Measurements from ENCODE around the gene ANKRD33. TPM values are rescaled to one million over a fixed set of nuclear protein-coding genes. Genes with fewer than 3 reads are reported as not detected.

The ANKRD33 gene
- total RNA-seq, 1 experiment from 2014 or later: 0.21 TPM

DNA sequence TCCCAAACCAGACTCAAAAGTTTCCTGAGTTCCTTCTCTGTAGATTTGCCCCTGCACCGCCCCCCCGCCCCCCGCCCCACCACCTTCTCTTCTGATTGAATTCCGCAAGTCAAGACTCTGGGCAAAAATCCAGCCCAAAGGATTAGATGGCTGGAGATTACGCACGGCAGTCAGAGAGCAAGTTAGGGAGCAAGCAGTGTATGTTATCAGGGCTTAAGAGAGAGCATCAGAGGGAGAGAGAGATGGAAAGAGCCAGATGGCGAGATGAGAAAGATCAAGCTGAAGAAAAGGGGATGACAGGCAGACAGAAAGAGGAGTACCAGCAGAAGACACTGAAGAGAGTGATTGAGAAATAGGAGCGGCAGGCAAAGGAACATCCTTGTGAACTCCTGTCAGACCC, 13.9 kb upstream of the ANKRD33 start:
- TF ChIP-seq POLR2AphosphoS5 (IDR thresholded peaks at IDR 0.05; ENCODE audit: low read depth, low read length) (no peak), CTCF (IDR thresholded peaks at IDR 0.05) (no peak), SIN3A (IDR thresholded peaks at IDR 0.05; ENCODE audit: borderline replicate concordance, insufficient read depth, low read depth, low read length) (no peak), TCF7L2 (IDR thresholded peaks at IDR 0.05; ENCODE audit: low read depth, low read length) (no peak)
- TF ChIP-seq, protein P1, sequence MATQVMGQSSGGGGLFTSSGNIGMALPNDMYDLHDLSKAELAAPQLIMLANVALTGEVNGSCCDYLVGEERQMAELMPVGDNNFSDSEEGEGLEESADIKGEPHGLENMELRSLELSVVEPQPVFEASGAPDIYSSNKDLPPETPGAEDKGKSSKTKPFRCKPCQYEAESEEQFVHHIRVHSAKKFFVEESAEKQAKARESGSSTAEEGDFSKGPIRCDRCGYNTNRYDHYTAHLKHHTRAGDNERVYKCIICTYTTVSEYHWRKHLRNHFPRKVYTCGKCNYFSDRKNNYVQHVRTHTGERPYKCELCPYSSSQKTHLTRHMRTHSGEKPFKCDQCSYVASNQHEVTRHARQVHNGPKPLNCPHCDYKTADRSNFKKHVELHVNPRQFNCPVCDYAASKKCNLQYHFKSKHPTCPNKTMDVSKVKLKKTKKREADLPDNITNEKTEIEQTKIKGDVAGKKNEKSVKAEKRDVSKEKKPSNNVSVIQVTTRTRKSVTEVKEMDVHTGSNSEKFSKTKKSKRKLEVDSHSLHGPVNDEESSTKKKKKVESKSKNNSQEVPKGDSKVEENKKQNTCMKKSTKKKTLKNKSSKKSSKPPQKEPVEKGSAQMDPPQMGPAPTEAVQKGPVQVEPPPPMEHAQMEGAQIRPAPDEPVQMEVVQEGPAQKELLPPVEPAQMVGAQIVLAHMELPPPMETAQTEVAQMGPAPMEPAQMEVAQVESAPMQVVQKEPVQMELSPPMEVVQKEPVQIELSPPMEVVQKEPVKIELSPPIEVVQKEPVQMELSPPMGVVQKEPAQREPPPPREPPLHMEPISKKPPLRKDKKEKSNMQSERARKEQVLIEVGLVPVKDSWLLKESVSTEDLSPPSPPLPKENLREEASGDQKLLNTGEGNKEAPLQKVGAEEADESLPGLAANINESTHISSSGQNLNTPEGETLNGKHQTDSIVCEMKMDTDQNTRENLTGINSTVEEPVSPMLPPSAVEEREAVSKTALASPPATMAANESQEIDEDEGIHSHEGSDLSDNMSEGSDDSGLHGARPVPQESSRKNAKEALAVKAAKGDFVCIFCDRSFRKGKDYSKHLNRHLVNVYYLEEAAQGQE (IDR thresholded peaks at IDR 0.05; ENCODE audit: insufficient read depth in 1 of 2, low read depth in 2 of 2, low read length in 1 of 2): no peak
- ATAC-seq (no peak), DNase-seq (ENCODE audit: low read depth, low spot score) (no peak)
- CTCF ChIA-PET: no interaction called here
- BruUV-seq (replicated peaks): no TSS peak
- Histone ChIP-seq H3K4me3 (ENCODE audit: low read depth in 2 of 2, low read length in 2 of 2) (no peak overlapping the region), H3K27me3 (ENCODE audit: control insufficient read depth, insufficient read depth, low read length) (no peaks in the 10 kb centered on the region), H3K9me3 (ENCODE audit: control insufficient read depth, insufficient read depth, low read depth, low read length) (no peaks in the 10 kb centered on the region), H3K27ac (ENCODE audit: low read length) (no peak overlapping the region), H3K4me1 (ENCODE audit: control insufficient read depth, insufficient read depth, low read length) (no peaks in the 10 kb centered on the region), H3K36me3 (ENCODE audit: control insufficient read depth, insufficient read depth, low read length) (no peaks in the 10 kb centered on the region)
- POLR2A ChIA-PET: no interaction called here
- in situ Hi-C loops (cut with HindIII; ENCODE audit: low pct_unique_long_range_greater_than_20kb, low sequenced_read_pairs): no loop called here
- intact Hi-C loops (cut with micrococcal nuclease; ENCODE audit: unreplicated experiment): no loop called here

- TF ChIP-seq TCF7L2 (IDR thresholded peaks at IDR 0.05; ENCODE audit: low read depth, low read length) (no peak), POLR2AphosphoS5 (IDR thresholded peaks at IDR 0.05; ENCODE audit: low read depth, low read length) (no peak), SIN3A (IDR thresholded peaks at IDR 0.05; ENCODE audit: borderline replicate concordance, insufficient read depth, low read depth, low read length) (no peak), CTCF (IDR thresholded peaks at IDR 0.05) (no peak)
- TF ChIP-seq, protein P1 (IDR thresholded peaks at IDR 0.05; ENCODE audit: insufficient read depth in 1 of 2, low read depth in 2 of 2, low read length in 1 of 2): no peak
- intact Hi-C loops (cut with micrococcal nuclease; ENCODE audit: unreplicated experiment) (no loop called here), in situ Hi-C loops (cut with HindIII; ENCODE audit: low pct_unique_long_range_greater_than_20kb, low sequenced_read_pairs) (no loop called here)
- ChIA-PET POLR2A (no interaction called here), CTCF (interaction anchor here (0.6 to 1.8 kb wide), 5 partner anchors 13 to 57 kb away, joined by 3 to 11 read pairs (median 5); no protein-coding TSS in a partner anchor)
- no peak for ATAC-seq
- H3K36me3 ChIP-seq (ENCODE audit: control insufficient read depth, insufficient read depth, low read length): no peaks in the 10 kb centered on the region
- no TSS peak for BruUV-seq (replicated peaks)
- H3K27me3 ChIP-seq (ENCODE audit: control insufficient read depth, insufficient read depth, low read length): no peaks in the 10 kb centered on the region
- no peak overlapping the region for H3K27ac ChIP-seq (ENCODE audit: low read length)
- H3K4me1 ChIP-seq (ENCODE audit: control insufficient read depth, insufficient read depth, low read length): no peaks in the 10 kb centered on the region
- no peaks in the 10 kb centered on the region for H3K9me3 ChIP-seq (ENCODE audit: control insufficient read depth, insufficient read depth, low read depth, low read length)
- no peak overlapping the region for H3K4me3 ChIP-seq (ENCODE audit: low read depth in 2 of 2, low read length in 2 of 2)
- DNase-seq (ENCODE audit: low read depth, low spot score): no peak
These were observed 13.4 kb upstream of the ANKRD33 start for GRCh38 chr12:51874486-51874885.

All from Panc1 (cell line).